ENCODE data around the gene ECE1. TPM values are rescaled to one million over a fixed set of nuclear protein-coding genes. Genes with fewer than 3 reads are reported as not detected.

Gene ECE1
- total and polyA plus RNA-seq, 2 experiments from 2014 or later = 42.4 to 59.1 TPM

DNA sequence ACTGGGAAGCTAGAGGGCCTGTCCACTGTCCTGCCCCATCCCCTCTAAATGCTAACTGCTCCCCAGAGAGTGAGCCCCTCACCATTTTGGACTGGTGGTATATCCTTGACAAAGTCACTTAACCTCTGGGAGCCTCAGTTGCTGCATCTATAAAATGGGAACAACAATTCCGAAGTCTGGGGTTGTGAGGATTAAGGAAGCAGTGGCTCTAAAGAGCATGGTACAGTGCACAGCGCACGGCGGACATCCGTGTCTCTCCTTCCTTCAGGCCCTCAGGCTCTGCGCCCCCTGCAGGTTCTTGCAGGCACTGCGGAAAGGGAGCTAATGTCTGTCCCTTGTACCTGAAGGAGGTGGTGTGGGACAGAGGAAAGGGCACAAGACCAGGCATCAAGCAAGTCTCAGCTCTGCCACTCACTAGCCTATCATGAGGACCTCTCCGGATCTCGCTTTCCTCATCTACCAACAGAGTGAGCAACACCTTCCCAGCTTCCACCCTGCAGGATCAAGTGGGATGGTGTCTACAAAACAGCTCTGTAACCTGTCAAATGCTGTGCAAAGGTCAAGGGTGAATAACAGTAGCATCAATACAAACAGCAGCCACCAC is 20.1 kb downstream of the ECE1 start:
- H3K4me1 ChIP-seq (ENCODE audit: low read depth) = peaks cover 10% of the 10 kb centered on the region
- peaks cover 7% of the 10 kb centered on the region for H3K36me3 ChIP-seq
- H3K27me3 ChIP-seq = no peaks in the 10 kb centered on the region
- H3K27ac ChIP-seq = no peak overlapping the region
- no peaks in the 10 kb centered on the region for H3K9me3 ChIP-seq (ENCODE audit: low read depth)
- TF ChIP-seq, protein P1, sequence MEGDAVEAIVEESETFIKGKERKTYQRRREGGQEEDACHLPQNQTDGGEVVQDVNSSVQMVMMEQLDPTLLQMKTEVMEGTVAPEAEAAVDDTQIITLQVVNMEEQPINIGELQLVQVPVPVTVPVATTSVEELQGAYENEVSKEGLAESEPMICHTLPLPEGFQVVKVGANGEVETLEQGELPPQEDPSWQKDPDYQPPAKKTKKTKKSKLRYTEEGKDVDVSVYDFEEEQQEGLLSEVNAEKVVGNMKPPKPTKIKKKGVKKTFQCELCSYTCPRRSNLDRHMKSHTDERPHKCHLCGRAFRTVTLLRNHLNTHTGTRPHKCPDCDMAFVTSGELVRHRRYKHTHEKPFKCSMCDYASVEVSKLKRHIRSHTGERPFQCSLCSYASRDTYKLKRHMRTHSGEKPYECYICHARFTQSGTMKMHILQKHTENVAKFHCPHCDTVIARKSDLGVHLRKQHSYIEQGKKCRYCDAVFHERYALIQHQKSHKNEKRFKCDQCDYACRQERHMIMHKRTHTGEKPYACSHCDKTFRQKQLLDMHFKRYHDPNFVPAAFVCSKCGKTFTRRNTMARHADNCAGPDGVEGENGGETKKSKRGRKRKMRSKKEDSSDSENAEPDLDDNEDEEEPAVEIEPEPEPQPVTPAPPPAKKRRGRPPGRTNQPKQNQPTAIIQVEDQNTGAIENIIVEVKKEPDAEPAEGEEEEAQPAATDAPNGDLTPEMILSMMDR (IDR thresholded peaks at IDR 0.05; ENCODE audit: low read depth, low read length) = peak; percentile 95
- H3K4me3 ChIP-seq = no peak overlapping the region
- DNase-seq (ENCODE audit: low read depth in 1 of 2, low spot score in 1 of 2) = peak; percentile 65 to 72

DNA sequence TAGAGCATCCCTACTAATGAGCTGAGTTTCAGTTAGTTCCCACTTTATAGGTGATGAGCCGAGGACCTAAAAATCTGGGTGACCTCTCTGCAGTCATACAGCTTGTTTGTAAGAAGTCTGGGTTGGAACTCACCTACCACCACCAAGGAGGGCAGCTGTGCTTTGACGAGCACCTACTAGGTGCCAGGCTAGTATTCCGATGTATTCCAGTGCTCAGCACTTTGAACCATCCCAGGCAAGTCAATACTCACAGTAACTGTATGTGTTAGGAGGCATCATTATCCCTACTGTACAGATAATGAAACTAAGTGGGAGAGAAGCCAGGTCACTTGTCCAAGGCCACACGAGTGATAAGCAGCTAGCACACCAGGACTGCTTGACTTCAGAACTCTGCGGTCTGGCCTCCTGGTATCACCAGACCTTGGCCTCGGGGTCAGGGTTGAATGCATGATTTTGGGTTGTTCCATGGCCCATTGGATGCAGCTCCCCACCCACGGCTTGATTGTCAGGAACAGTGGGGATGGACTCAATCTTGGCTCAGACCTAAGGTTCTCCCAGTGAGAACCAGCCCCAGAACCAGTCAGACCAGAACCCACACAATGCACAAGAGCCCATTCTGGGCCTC is 20.7 kb downstream of the ECE1 start:
- H3K36me3 ChIP-seq = peaks cover 7% of the 10 kb centered on the region
- TF ChIP-seq, protein P1 (IDR thresholded peaks at IDR 0.05; ENCODE audit: low read depth, low read length) = no peak
- H3K4me3 ChIP-seq = no peak overlapping the region
- H3K27ac ChIP-seq = no peak overlapping the region
- H3K27me3 ChIP-seq = no peaks in the 10 kb centered on the region
- no peak for DNase-seq (ENCODE audit: low read depth in 1 of 2, low spot score in 1 of 2)
- H3K9me3 ChIP-seq (ENCODE audit: low read depth) = no peaks in the 10 kb centered on the region
- H3K4me1 ChIP-seq (ENCODE audit: low read depth) = peaks cover 10% of the 10 kb centered on the region

DNA sequence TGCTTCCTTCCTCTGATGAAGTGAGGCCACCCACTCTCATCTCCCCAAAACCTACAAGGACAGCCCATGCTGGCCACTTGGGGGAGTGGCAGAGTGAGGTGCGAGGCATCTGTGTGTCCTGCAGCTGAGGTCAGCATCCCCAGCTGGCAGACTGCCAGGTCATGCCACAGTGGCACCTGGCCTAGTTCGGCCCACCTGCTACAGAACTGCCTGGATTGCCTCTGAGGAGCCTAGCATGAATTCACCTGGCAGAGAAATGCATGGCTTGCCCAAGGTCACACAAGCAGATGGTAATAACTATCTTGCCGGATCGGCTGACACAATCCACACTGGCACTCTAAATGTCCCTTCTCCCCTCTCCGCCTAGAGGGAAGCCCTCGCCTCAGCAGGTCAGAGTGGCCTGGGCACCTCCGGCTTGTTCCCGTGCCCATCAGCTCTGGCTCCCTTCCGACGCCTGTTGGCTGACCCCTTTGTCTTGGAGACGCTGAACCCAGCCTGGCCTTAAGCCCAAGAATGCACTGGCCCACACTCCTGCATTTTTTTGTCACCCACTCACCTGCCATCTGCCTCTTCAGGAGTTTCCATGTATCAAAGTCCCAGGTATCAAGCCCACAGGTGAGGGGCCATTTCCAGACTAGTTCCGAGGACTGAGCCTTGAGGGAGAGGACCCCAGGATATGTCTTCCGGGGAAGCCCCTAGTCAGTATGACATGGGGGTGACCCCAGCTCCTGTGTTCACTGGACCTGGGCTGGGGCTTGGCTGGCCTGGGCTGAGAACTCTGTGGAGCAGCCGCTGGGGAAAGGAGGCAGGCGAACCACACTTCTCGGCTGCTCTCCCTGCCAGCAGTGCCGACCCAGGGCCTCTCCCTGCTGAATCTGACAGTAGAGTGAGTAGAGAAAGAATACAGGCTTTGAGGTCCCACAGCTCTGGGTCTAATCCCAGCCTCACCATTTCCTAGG is 21.7 kb downstream of the ECE1 start:
- Histone ChIP-seq H3K36me3 (peaks cover 7% of the 10 kb centered on the region), H3K4me3 (no peak overlapping the region), H3K27ac (peak overlapping the region; percentile 27), H3K4me1 (ENCODE audit: low read depth) (peaks cover 10% of the 10 kb centered on the region), H3K9me3 (ENCODE audit: low read depth) (no peaks in the 10 kb centered on the region), H3K27me3 (no peaks in the 10 kb centered on the region)
- no peak for DNase-seq (ENCODE audit: low read depth in 1 of 2, low spot score in 1 of 2)
- TF ChIP-seq, protein P1 (IDR thresholded peaks at IDR 0.05; ENCODE audit: low read depth, low read length) = no peak

DNA sequence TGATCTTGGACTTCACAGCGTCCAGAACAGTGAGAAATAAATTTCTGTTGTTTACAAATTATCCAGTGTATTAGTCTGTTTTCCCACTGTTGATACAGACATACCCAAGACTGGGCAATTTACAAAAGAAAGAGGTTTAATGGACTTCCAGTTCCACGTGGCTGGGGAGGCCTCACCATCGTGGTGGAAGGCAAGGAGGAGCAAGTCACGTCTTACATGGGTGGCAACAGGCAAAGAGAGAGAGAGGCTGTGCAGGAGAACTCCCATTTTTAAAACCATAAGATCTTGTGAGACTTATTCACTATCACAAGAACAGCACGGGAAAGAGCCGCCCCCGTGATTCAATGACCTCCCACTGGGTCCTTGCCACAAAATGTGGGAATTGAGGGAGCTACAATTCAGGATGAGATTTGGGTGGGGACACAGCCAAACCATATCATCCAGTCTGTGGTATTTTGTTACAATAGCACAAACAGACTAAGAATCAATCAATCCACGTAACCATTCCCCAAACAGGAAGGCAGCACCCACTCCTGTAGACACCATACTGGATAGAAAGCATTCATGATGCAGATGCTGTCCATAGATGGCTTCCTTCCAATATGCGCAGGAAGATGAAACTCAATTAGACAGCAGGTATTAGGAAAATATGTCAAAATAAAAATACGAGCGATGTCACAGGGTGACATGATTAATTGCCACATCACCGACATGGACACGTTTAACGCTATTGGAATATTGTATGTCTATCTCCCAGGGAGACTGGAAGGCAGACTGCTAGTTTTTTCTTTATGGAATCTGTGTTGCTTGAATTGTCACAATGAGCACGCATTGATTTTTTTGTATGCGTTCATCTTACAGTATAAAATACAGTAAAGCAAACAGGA is 22.8 kb downstream of the ECE1 start:
- DNase-seq (ENCODE audit: low read depth in 1 of 2, low spot score in 1 of 2) = no peak
- H3K4me1 ChIP-seq (ENCODE audit: low read depth) = peaks cover 18% of the 10 kb centered on the region
- no peaks in the 10 kb centered on the region for H3K27me3 ChIP-seq
- no peaks in the 10 kb centered on the region for H3K9me3 ChIP-seq (ENCODE audit: low read depth)
- H3K27ac ChIP-seq = peak overlapping the region; percentile 8
- TF ChIP-seq, protein P1 (IDR thresholded peaks at IDR 0.05; ENCODE audit: low read depth, low read length) = no peak
- H3K36me3 ChIP-seq = peaks cover 4% of the 10 kb centered on the region
- H3K4me3 ChIP-seq = no peak overlapping the region

Data from cardiac muscle cell (in vitro differentiated cells and primary cell).